Hepatocyte (in vitro differentiated cells): Measurements from ENCODE around the gene HTT.

Source experiments
- EZH2 ChIP-seq: fragments of 200-600 bp; sonication (generic); IDR thresholded peaks from 2 replicates; pipeline ENCODE4 v1.6.1; 2016; ENCODE audit warnings: antibody characterized with exemption, mild to moderate bottlenecking, borderline replicate concordance
- EZH2phosphoT487 ChIP-seq: fragments of 200-600 bp; sonication (generic); IDR thresholded peaks from one replicate; pipeline ENCODE4 v1.6.1; 2018; ENCODE audit warnings: antibody characterized with exemption, mild to moderate bottlenecking, low read depth, moderate library complexity; ENCODE audit not compliant: unreplicated experiment, severe bottlenecking
- TF ChIP-seq, protein P1 (sequence below): fragments of 200-600 bp; sonication (generic); IDR thresholded peaks from 2 replicates; pipeline ENCODE4 v1.5.1; 2016; ENCODE audit warnings: antibody characterized with exemption, mild to moderate bottlenecking; ENCODE audit not compliant: poor library complexity

DNA sequence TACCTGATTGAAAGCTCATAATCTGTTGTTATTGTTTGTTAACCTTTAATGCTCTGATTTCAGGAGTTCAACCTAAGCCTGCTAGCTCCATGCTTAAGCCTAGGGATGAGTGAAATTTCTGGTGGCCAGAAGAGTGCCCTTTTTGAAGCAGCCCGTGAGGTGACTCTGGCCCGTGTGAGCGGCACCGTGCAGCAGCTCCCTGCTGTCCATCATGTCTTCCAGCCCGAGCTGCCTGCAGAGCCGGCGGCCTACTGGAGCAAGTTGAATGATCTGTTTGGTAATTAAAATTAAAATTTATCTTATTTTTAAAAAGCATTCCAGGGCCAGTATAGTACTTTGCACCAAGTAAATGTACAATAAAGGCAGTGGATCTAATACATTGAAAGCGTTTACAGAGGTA is 137.4 kb downstream of the HTT start:
- TF ChIP-seq, protein P1, sequence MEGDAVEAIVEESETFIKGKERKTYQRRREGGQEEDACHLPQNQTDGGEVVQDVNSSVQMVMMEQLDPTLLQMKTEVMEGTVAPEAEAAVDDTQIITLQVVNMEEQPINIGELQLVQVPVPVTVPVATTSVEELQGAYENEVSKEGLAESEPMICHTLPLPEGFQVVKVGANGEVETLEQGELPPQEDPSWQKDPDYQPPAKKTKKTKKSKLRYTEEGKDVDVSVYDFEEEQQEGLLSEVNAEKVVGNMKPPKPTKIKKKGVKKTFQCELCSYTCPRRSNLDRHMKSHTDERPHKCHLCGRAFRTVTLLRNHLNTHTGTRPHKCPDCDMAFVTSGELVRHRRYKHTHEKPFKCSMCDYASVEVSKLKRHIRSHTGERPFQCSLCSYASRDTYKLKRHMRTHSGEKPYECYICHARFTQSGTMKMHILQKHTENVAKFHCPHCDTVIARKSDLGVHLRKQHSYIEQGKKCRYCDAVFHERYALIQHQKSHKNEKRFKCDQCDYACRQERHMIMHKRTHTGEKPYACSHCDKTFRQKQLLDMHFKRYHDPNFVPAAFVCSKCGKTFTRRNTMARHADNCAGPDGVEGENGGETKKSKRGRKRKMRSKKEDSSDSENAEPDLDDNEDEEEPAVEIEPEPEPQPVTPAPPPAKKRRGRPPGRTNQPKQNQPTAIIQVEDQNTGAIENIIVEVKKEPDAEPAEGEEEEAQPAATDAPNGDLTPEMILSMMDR = no peak
- TF ChIP-seq EZH2 (no peak), EZH2phosphoT487 (no peak)
